Measurements from ENCODE around the gene BAX. TPM values are rescaled to one million over a fixed set of nuclear protein-coding genes. Genes with fewer than 3 reads are reported as not detected.

The BAX gene
- total and polyA plus RNA-seq, 2 of the 4 experiments (the other 2 are of a cell fraction): 23.3 to 169 TPM

- Histone ChIP-seq H3K4me3 (ENCODE audit: insufficient read depth, low read depth, low read length) (no peak overlapping the region), H2BK5ac (ENCODE audit: low read depth, low read length, poor library complexity, severe bottlenecking) (no peak overlapping the region), H2AK9ac (replicated peaks; ENCODE audit: low read depth, low read length, poor library complexity) (no peak overlapping the region), H3K36me3 (ENCODE audit: control insufficient read depth, insufficient read depth, low read length) (peaks cover 67% of the 10 kb centered on the region), H3K23ac (ENCODE audit: low read depth, low read length) (no peak overlapping the region), H3K56ac (ENCODE audit: extremely low read depth, insufficient read depth, low read length) (no peak overlapping the region), H3K9ac (ENCODE audit: low read depth, low read length) (no peak overlapping the region), H3K4me1 (ENCODE audit: control insufficient read depth, insufficient read depth, low read length) (no peaks in the 10 kb centered on the region), H3K14ac (replicated peaks; ENCODE audit: low read depth, low read length) (no peak overlapping the region), H3K9me3 (ENCODE audit: control insufficient read depth, insufficient read depth, low read length) (no peaks in the 10 kb centered on the region), H4K91ac (ENCODE audit: insufficient read depth, low read depth, low read length) (no peak overlapping the region), H3K27ac (ENCODE audit: insufficient read depth, low read length) (no peak overlapping the region), H2AK5ac (ENCODE audit: low read depth, low read length) (no peak overlapping the region), H3K4me2 (ENCODE audit: low read depth, low read length) (no peak overlapping the region), H2BK120ac (ENCODE audit: low read depth, low read length) (no peak overlapping the region), H4K8ac (ENCODE audit: low read depth in 2 of 2, low read length in 2 of 2) (no peak overlapping the region), H3K79me1 (ENCODE audit: low read depth in 1 of 2, low read length in 2 of 2) (peaks cover 0 to 3% of the 10 kb centered on the region in 2 experiments; a peak in 1 of 4 replicates), H4K5ac (ENCODE audit: low read depth, low read length) (no peak overlapping the region), H3K4ac (ENCODE audit: low read depth, low read length) (no peak overlapping the region), H2BK15ac (ENCODE audit: low read depth, low read length) (no peak overlapping the region), H4K20me1 (ENCODE audit: insufficient read depth, low read length) (no peaks in the 10 kb centered on the region; the same call in 1 of the 2 replicates), H3K18ac (ENCODE audit: low read depth, low read length) (no peak overlapping the region), H2BK20ac (ENCODE audit: low read depth, low read length) (no peak overlapping the region), H3K9me1 (ENCODE audit: insufficient read depth, low read length) (peaks cover 2% of the 10 kb centered on the region; the same call in 1 of the 2 replicates), H3K27me3 (ENCODE audit: control insufficient read depth, insufficient read depth, low read length) (no peaks in the 10 kb centered on the region), H2AFZ (replicated peaks; ENCODE audit: low read length, poor library complexity) (no peak overlapping the region)
- WGBS, 2 experiments (ENCODE audit: extremely low coverage in 2 of 2, insufficient read length in 1 of 2): 93% methylated on average over 2 of the region's 18 CpGs; no CpG with 5 or more reads in 1 of the 2 experiments
- ChIA-PET POLR2A (ENCODE audit: unreplicated experiment) (no interaction called here), CTCF (interaction anchor here (0.6 kb wide), 2 partner anchors 10 to 221 kb away, joined by 4 to 5 read pairs; no protein-coding TSS in a partner anchor)
- DNase-seq (no peak), ATAC-seq (ENCODE audit: low read depth) (no peak)
- TF ChIP-seq MAZ (IDR thresholded peaks at IDR 0.05; ENCODE audit: borderline replicate concordance, low read depth, low read length): no peak
- TF ChIP-seq SMC3 (IDR thresholded peaks at IDR 0.05; ENCODE audit: low read depth, low read length): no peak
- TF ChIP-seq CEBPB (IDR thresholded peaks at IDR 0.05; ENCODE audit: low read depth, low read length): no peak
- no peak for TF ChIP-seq RAD21 (IDR thresholded peaks at IDR 0.05; ENCODE audit: low read length)
- TF ChIP-seq NFE2L2 (IDR thresholded peaks at IDR 0.05; ENCODE audit: low read depth, low read length): no peak
- no peak for TF ChIP-seq MAFK (IDR thresholded peaks at IDR 0.05; ENCODE audit: low read depth, low read length)
- no peak for TF ChIP-seq CTCF (conservative IDR thresholded peaks at IDR 0.05; ENCODE audit: low read depth, low read length)
- TF ChIP-seq ELK1 (IDR thresholded peaks at IDR 0.05; ENCODE audit: borderline replicate concordance, low read depth, low read length): no peak
- no peak for TF ChIP-seq RCOR1 (IDR thresholded peaks at IDR 0.05; ENCODE audit: insufficient replicate concordance, low read length)
- no peak for TF ChIP-seq CHD1 (IDR thresholded peaks at IDR 0.05; ENCODE audit: low read depth, low read length)
- no peak for TF ChIP-seq BHLHE40 (IDR thresholded peaks at IDR 0.05; ENCODE audit: low read depth, low read length)
- TF ChIP-seq POLR2A (IDR thresholded peaks at IDR 0.05; ENCODE audit: low read depth, low read length): no peak
- no peak for TF ChIP-seq FOS (IDR thresholded peaks at IDR 0.05; ENCODE audit: low read depth, low read length)
- TF ChIP-seq MXI1 (IDR thresholded peaks at IDR 0.05; ENCODE audit: borderline replicate concordance, low read depth, low read length): no peak
- TF ChIP-seq RFX5 (IDR thresholded peaks at IDR 0.05; ENCODE audit: low read depth, low read length): no peak
- no peak for TF ChIP-seq USF2 (IDR thresholded peaks at IDR 0.05; ENCODE audit: low read depth, low read length)
- dilution Hi-C loops (cut with HindIII; ENCODE audit: low sequenced_read_pairs, unreplicated experiment) (no loop called here), intact Hi-C loops (cut with micrococcal nuclease) (no loop called here), in situ Hi-C loops (cut with MboI; ENCODE audit: low sequenced_read_pairs) (no loop called here)
- no TSS peak for BruUV-seq (replicated peaks)
These were observed 55.2 kb downstream of the BAX start for GRCh38 chr19:49009828-49010227.

Data from IMR-90 (cell line).